Lower lobe of right lung (tissue), 2 donors: Measurements from ENCODE around the gene VPS35. TPM values are rescaled to one million over a fixed set of nuclear protein-coding genes. Genes with fewer than 3 reads are reported as not detected.

Experiments used
- ATAC-seq, 2 donors: fragments of 200-7000 bp; cut with Tn5 transposase; one replicate each; pipeline ENCODE4 v1.9.1; 2020 to 2022; ENCODE audit warnings: mild to moderate bottlenecking in 2 of 2, moderate library complexity in 2 of 2
- DNase-seq: peaks from one replicate; pipeline ENCODE4 v3.0.0-alpha.2; 2020
- H3K27ac ChIP-seq: fragments of 200-600 bp; one replicate; pipeline ENCODE4 v1.8.0; 2022
- H3K27me3 ChIP-seq: fragments of 200-600 bp; one replicate; pipeline ENCODE4 v1.8.0; 2022; ENCODE audit warnings: low read depth
- H3K36me3 ChIP-seq: fragments of 200-600 bp; one replicate; pipeline ENCODE4 v1.8.0; 2022; ENCODE audit warnings: mild to moderate bottlenecking
- H3K4me1 ChIP-seq: fragments of 200-600 bp; one replicate; pipeline ENCODE4 v1.8.0; 2022
- H3K4me3 ChIP-seq: fragments of 200-600 bp; one replicate; pipeline ENCODE4 v1.8.0; 2022; ENCODE audit warnings: mild to moderate bottlenecking
- H3K9me3 ChIP-seq: fragments of 200-600 bp; one replicate; pipeline ENCODE4 v1.8.0; 2022
- intact Hi-C: fragments of 100-400 bp; cut with DNase I; formaldehyde crosslinking; loops from one replicate; pipeline ENCODE4 v1.11.0; 2022
- total RNA-seq: library from RNA; stranded (reverse); fragmentation: NEBNext Ultra II Directional; extraction: Animal tissue kit (Norgen Biotek cat#: 25700); gene quantifications from one replicate; pipeline ENCODE4 v1.2.1, GENCODE V29; 2021
- TF ChIP-seq, protein P1 (sequence below): fragments of 200-600 bp; IDR thresholded peaks from one replicate; pipeline ENCODE4 v1.8.0; 2022; ENCODE audit warnings: antibody characterized with exemption, mild to moderate bottlenecking
- donor health status: DM: no; HTN: yes; CAD: no; lungs with severe emphysema.

Gene VPS35
- total RNA-seq, 1 donor from 2014 or later, result 98.9 TPM

DNA sequence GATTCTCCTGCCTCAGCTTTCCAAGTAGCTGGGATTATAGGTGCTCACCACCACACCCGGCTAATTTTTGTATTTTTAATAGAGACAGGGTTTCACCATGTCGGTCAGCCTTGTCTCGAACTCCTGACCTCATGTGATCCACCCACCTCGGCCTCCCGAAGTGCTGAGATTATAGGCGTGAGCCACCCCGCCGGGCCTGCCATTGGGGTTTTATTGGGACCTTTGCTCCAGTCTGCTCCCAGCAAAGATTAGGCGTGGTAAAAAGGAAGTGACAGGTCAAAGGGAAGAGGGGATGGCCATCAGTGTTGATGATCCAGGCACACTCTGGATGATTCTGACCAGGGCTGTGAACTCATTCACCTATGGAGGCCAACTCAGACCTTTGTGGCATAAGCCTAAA lies 38.7 kb upstream of the VPS35 start:
- H3K36me3 ChIP-seq, result no peaks in the 10 kb centered on the region
- H3K9me3 ChIP-seq, result no peaks in the 10 kb centered on the region
- H3K27me3 ChIP-seq, result no peaks in the 10 kb centered on the region
- no peak overlapping the region for H3K4me3 ChIP-seq
- H3K4me1 ChIP-seq, result no peaks in the 10 kb centered on the region
- H3K27ac ChIP-seq, result no peak overlapping the region
- ATAC-seq, result no peak
- DNase-seq, result no peak
- intact Hi-C loops, result no loop called here
- TF ChIP-seq, protein P1, sequence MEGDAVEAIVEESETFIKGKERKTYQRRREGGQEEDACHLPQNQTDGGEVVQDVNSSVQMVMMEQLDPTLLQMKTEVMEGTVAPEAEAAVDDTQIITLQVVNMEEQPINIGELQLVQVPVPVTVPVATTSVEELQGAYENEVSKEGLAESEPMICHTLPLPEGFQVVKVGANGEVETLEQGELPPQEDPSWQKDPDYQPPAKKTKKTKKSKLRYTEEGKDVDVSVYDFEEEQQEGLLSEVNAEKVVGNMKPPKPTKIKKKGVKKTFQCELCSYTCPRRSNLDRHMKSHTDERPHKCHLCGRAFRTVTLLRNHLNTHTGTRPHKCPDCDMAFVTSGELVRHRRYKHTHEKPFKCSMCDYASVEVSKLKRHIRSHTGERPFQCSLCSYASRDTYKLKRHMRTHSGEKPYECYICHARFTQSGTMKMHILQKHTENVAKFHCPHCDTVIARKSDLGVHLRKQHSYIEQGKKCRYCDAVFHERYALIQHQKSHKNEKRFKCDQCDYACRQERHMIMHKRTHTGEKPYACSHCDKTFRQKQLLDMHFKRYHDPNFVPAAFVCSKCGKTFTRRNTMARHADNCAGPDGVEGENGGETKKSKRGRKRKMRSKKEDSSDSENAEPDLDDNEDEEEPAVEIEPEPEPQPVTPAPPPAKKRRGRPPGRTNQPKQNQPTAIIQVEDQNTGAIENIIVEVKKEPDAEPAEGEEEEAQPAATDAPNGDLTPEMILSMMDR, result no peak

DNA sequence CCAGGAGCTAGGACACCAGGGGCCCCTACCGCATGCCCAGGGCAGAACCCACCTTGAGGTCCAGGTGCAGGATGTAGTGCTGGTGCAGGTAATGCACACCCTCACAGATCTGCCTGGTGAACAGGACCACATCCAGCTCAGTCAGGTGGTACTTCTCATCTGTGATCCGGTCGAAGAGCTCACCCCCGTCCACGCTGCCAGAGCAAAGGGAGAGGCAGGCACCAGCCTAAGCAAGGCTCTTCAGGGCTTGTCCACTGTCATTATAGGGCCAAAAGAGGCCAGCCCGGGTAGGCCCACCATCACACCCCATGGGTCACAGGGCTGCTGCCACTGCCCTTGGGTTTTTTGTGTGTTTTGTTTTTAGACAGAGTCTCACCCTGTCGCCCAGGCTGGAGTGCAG lies 38.2 kb upstream of the VPS35 start:
- DNase-seq (no peak), ATAC-seq (no peak)
- H3K4me3 ChIP-seq, result no peak overlapping the region
- H3K27ac ChIP-seq, result no peak overlapping the region
- intact Hi-C loops, result no loop called here
- H3K9me3 ChIP-seq, result no peaks in the 10 kb centered on the region
- no peaks in the 10 kb centered on the region for H3K27me3 ChIP-seq
- no peaks in the 10 kb centered on the region for H3K36me3 ChIP-seq
- TF ChIP-seq, protein P1, result no peak
- no peaks in the 10 kb centered on the region for H3K4me1 ChIP-seq

DNA sequence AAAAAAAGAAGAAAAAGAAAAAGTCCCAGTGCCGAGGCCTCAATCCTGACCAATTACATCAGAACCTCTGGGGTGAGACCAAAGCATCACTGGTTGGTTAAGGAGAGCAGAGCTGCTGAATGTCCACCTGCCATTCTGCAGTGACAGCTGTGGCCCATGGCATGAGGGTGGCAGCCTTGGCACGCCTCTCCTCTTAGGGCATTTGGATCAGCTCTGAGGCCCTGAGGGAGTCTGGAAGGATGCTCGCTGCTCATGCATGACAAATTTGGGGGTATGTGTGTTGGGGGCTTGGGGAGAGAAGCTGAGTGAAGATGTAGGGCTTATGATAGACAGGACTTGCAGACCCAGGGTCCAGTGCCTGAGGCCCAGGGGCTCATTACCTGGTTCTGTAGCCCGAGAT lies 32.9 kb upstream of the VPS35 start:
- Histone ChIP-seq H3K4me1 (no peaks in the 10 kb centered on the region), H3K36me3 (no peaks in the 10 kb centered on the region), H3K27ac (no peak overlapping the region), H3K9me3 (no peaks in the 10 kb centered on the region), H3K27me3 (no peaks in the 10 kb centered on the region), H3K4me3 (no peak overlapping the region)
- ATAC-seq (no peak), DNase-seq (no peak)
- intact Hi-C loops, result no loop called here
- TF ChIP-seq, protein P1, result no peak

DNA sequence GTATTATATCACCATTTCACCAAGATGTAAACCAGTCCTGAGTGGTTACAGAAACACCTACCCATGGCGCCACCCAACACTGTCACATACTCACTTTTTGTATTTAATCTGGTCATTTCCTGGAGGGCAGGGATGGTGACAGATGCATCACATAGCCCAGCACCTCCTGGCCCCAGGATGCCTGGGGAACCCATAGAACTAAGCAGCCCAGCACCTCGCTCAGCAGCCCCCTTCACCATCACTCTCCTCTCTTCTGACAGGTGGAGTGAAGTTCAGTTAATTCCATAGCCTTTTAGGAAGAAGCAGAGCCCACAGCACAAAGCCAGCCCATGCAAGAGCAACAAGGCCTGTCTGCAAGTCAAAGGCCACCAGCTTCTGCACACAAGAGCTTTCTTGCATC lies 31.6 kb upstream of the VPS35 start:
- Histone ChIP-seq H3K27me3 (no peaks in the 10 kb centered on the region), H3K9me3 (no peaks in the 10 kb centered on the region), H3K4me1 (no peaks in the 10 kb centered on the region), H3K4me3 (no peak overlapping the region), H3K36me3 (no peaks in the 10 kb centered on the region), H3K27ac (no peak overlapping the region)
- no peak for DNase-seq
- TF ChIP-seq, protein P1, result no peak
- intact Hi-C loops, result no loop called here
- ATAC-seq, result no peak

GRCh38 chr16:46719528-46719927 lies 30.6 kb upstream of the VPS35 start:
- Histone ChIP-seq H3K36me3 (no peaks in the 10 kb centered on the region), H3K4me3 (no peak overlapping the region), H3K4me1 (no peaks in the 10 kb centered on the region), H3K9me3 (no peaks in the 10 kb centered on the region), H3K27me3 (no peaks in the 10 kb centered on the region), H3K27ac (no peak overlapping the region)
- TF ChIP-seq, protein P1, result no peak
- ATAC-seq (no peak), DNase-seq (no peak)
- intact Hi-C loops, result no loop called here

DNA sequence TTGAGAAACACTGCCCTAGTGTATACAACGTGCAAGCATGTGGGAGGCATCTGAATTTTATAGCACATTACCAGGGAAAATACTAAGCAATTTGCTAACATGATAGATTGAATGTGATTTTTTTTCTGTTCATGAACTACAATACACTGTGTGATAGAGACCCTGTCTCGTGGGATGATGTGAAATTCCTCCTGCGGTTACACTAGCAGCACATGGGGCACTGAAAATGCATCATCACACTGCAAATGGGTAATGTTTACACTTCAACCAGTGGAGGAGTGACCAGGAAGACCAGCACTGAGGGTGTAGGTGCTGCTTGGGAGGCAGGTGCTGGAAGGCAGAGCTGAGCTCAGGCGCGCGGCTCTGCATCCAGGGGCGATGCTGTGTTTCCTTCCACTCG lies 29.2 kb upstream of the VPS35 start:
- Histone ChIP-seq H3K27ac (no peak overlapping the region), H3K36me3 (no peaks in the 10 kb centered on the region), H3K9me3 (no peaks in the 10 kb centered on the region), H3K4me3 (no peak overlapping the region), H3K4me1 (no peaks in the 10 kb centered on the region), H3K27me3 (no peaks in the 10 kb centered on the region)
- intact Hi-C loops, result no loop called here
- DNase-seq (no peak), ATAC-seq (no peak)
- TF ChIP-seq, protein P1, result no peak
